Measurements from ENCODE around the gene INIP. TPM values are rescaled to one million over a fixed set of nuclear protein-coding genes. Genes with fewer than 3 reads are reported as not detected.
A peak's percentile ranks its signal among the peaks of the same experiment; 100 is the strongest.

INIP gene
- total and polyA plus RNA-seq, 2 of the 13 experiments (the other 11 are each of a cell fraction or from before 2014, with no cell fraction given) = 13.6 to 28.6 TPM

DNA sequence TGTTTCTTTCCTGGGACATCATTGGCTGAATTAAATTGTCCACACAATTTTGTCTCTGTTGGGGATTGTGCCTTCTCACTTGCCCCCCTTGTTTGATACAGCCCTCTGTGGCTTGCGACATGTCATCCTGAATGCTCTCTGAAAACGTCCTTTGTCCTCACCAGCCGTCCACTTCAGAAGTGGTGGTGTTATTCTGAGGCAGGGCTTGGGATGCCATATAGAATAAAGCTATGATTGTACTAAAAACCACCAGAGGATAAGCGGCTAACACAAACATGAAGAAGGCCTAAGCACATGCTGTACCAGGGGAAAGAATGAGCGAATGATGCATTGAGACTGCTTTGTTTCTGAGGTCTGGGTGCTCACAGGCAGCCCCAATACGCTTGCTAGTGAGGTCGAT lies 29.2 kb upstream of the INIP start (continued):
- TF ChIP-seq XRCC5 (optimal IDR thresholded peaks at IDR 0.05; ENCODE audit: low read length) (peak; percentile 58), ZBTB42 (CRISPR knock-in tag; IDR thresholded peaks at IDR 0.05) (no peak), GATA4 (IDR thresholded peaks at IDR 0.05; ENCODE audit: borderline replicate concordance, low read depth) (no peak), GATAD2A (CRISPR knock-in tag; IDR thresholded peaks at IDR 0.05) (peak; percentile 60; the same call in 1 of the 2 replicates), ZNF530 (CRISPR knock-in tag; IDR thresholded peaks at IDR 0.05; ENCODE audit: low read depth) (no peak), KMT2B (CRISPR knock-in tag; IDR thresholded peaks at IDR 0.05) (no peak), ZNF292 (CRISPR knock-in tag; IDR thresholded peaks at IDR 0.05; ENCODE audit: borderline replicate concordance, low read depth) (peak; percentile 67; the same call in 1 of the 2 replicates), RCOR2 (CRISPR knock-in tag; IDR thresholded peaks at IDR 0.05) (no peak), ZNF569 (CRISPR knock-in tag; IDR thresholded peaks at IDR 0.05; ENCODE audit: borderline replicate concordance) (no peak), GFI1 (CRISPR knock-in tag; IDR thresholded peaks at IDR 0.05; ENCODE audit: borderline replicate concordance) (no peak), CEBPB (IDR thresholded peaks at IDR 0.05; ENCODE audit: borderline replicate concordance, low read depth, low read length) (peak; percentile 68; the same call in 1 of the 2 replicates), HNF4G (IDR thresholded peaks at IDR 0.05; ENCODE audit: borderline replicate concordance, low read depth, low read length) (peak; percentile 14; the same call in 1 of the 2 replicates), HNF4G (CRISPR knock-in tag; IDR thresholded peaks at IDR 0.05; ENCODE audit: borderline replicate concordance, low read depth) (no peak)
- TF ChIP-seq, protein P1, sequence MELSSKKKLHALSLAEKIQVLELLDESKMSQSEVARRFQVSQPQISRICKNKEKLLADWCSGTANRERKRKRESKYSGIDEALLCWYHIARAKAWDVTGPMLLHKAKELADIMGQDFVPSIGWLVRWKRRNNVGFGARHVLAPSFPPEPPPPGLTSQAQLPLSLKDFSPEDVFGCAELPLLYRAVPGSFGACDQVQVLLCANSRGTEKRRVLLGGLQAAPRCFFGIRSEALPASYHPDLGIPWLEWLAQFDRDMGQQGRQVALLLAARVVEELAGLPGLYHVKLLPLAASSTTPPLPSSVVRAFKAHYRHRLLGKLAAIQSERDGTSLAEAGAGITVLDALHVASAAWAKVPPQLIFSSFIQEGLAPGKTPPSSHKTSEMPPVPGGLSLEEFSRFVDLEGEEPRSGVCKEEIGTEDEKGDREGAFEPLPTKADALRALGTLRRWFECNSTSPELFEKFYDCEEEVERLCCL (CRISPR knock-in tag; IDR thresholded peaks at IDR 0.05; ENCODE audit: borderline replicate concordance) = no peak
- TF ChIP-seq, protein P2, sequence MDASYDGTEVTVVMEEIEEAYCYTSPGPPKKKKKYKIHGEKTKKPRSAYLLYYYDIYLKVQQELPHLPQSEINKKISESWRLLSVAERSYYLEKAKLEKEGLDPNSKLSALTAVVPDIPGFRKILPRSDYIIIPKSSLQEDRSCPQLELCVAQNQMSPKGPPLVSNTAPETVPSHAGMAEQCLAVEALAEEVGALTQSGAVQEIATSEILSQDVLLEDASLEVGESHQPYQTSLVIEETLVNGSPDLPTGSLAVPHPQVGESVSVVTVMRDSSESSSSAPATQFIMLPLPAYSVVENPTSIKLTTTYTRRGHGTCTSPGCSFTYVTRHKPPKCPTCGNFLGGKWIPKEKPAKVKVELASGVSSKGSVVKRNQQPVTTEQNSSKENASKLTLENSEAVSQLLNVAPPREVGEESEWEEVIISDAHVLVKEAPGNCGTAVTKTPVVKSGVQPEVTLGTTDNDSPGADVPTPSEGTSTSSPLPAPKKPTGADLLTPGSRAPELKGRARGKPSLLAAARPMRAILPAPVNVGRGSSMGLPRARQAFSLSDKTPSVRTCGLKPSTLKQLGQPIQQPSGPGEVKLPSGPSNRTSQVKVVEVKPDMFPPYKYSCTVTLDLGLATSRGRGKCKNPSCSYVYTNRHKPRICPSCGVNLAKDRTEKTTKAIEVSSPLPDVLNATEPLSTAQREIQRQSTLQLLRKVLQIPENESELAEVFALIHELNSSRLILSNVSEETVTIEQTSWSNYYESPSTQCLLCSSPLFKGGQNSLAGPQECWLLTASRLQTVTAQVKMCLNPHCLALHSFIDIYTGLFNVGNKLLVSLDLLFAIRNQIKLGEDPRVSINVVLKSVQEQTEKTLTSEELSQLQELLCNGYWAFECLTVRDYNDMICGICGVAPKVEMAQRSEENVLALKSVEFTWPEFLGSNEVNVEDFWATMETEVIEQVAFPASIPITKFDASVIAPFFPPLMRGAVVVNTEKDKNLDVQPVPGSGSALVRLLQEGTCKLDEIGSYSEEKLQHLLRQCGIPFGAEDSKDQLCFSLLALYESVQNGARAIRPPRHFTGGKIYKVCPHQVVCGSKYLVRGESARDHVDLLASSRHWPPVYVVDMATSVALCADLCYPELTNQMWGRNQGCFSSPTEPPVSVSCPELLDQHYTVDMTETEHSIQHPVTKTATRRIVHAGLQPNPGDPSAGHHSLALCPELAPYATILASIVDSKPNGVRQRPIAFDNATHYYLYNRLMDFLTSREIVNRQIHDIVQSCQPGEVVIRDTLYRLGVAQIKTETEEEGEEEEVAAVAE (CRISPR knock-in tag; IDR thresholded peaks at IDR 0.05; ENCODE audit: borderline replicate concordance) = no peak
- TF ChIP-seq, protein P3, sequence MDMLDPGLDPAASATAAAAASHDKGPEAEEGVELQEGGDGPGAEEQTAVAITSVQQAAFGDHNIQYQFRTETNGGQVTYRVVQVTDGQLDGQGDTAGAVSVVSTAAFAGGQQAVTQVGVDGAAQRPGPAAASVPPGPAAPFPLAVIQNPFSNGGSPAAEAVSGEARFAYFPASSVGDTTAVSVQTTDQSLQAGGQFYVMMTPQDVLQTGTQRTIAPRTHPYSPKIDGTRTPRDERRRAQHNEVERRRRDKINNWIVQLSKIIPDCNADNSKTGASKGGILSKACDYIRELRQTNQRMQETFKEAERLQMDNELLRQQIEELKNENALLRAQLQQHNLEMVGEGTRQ (IDR thresholded peaks at IDR 0.05; ENCODE audit: low read depth, low read length) = no peak
- TF ChIP-seq, protein P3 (CRISPR knock-in tag; IDR thresholded peaks at IDR 0.05; ENCODE audit: borderline replicate concordance) = no peak
- TF ChIP-seq, protein P4, sequence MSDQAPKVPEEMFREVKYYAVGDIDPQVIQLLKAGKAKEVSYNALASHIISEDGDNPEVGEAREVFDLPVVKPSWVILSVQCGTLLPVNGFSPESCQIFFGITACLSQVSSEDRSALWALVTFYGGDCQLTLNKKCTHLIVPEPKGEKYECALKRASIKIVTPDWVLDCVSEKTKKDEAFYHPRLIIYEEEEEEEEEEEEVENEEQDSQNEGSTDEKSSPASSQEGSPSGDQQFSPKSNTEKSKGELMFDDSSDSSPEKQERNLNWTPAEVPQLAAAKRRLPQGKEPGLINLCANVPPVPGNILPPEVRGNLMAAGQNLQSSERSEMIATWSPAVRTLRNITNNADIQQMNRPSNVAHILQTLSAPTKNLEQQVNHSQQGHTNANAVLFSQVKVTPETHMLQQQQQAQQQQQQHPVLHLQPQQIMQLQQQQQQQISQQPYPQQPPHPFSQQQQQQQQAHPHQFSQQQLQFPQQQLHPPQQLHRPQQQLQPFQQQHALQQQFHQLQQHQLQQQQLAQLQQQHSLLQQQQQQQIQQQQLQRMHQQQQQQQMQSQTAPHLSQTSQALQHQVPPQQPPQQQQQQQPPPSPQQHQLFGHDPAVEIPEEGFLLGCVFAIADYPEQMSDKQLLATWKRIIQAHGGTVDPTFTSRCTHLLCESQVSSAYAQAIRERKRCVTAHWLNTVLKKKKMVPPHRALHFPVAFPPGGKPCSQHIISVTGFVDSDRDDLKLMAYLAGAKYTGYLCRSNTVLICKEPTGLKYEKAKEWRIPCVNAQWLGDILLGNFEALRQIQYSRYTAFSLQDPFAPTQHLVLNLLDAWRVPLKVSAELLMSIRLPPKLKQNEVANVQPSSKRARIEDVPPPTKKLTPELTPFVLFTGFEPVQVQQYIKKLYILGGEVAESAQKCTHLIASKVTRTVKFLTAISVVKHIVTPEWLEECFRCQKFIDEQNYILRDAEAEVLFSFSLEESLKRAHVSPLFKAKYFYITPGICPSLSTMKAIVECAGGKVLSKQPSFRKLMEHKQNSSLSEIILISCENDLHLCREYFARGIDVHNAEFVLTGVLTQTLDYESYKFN (CRISPR knock-in tag; conservative IDR thresholded peaks at IDR 0.05) = peak; percentile 49
